ENCODE data around the gene ABCA3.

ABCA3 gene

GRCh38 chr16:2319606-2320005, 20.9 kb downstream of the ABCA3 start:
- ATAC-seq (replicated peaks): no peak
- H3K27ac Mint-ChIP-seq: no peak overlapping the region

GRCh38 chr16:2317231-2318020, 23.1 kb downstream of the ABCA3 start:
- ATAC-seq (replicated peaks) (no peak), DNase-seq (no peak)
- Mint-ChIP-seq H3K27me3 (no peaks in the 10 kb centered on the region), H3K36me3 (ENCODE audit: insufficient read depth) (peaks cover 2% of the 10 kb centered on the region), H3K4me3 (no peak overlapping the region), H3K27ac (no peak overlapping the region), H3K4me1 (ENCODE audit: low read depth in 2 of 2) (no peaks in the 10 kb centered on the region), H3K9me3 (no peaks in the 10 kb centered on the region)

More at GRCh38 chr16:2319606-2320005, 20.9 kb downstream of the ABCA3 start:
- Mint-ChIP-seq H3K4me3 (no peak overlapping the region), H3K27me3 (no peaks in the 10 kb centered on the region), H3K9me3 (no peaks in the 10 kb centered on the region), H3K4me1 (ENCODE audit: low read depth in 2 of 2) (no peaks in the 10 kb centered on the region), H3K36me3 (ENCODE audit: insufficient read depth) (peaks cover 5% of the 10 kb centered on the region)
- no peak for DNase-seq

GRCh38 chr16:2308089-2308962, 32.2 kb downstream of the ABCA3 start:
- Mint-ChIP-seq H3K4me3 (no peak overlapping the region), H3K27ac (no peak overlapping the region), H3K27me3 (no peaks in the 10 kb centered on the region), H3K4me1 (ENCODE audit: low read depth in 2 of 2) (no peaks in the 10 kb centered on the region), H3K9me3 (no peaks in the 10 kb centered on the region), H3K36me3 (ENCODE audit: insufficient read depth) (peaks cover 2% of the 10 kb centered on the region)
- no peak for DNase-seq
- ATAC-seq (replicated peaks): no peak

GRCh38 chr16:2299915-2300192, 40.7 kb downstream of the ABCA3 start:
- Mint-ChIP-seq H3K36me3 (ENCODE audit: insufficient read depth) (peaks cover 3% of the 10 kb centered on the region), H3K4me1 (ENCODE audit: low read depth in 2 of 2) (no peaks in the 10 kb centered on the region), H3K27ac (no peak overlapping the region), H3K9me3 (no peaks in the 10 kb centered on the region), H3K27me3 (no peaks in the 10 kb centered on the region), H3K4me3 (no peak overlapping the region)
- DNase-seq: no peak
- no peak for ATAC-seq (replicated peaks)

- no peaks in the 10 kb centered on the region for H3K9me3 Mint-ChIP-seq
- H3K4me1 Mint-ChIP-seq (ENCODE audit: low read depth in 2 of 2): no peaks in the 10 kb centered on the region
- H3K36me3 Mint-ChIP-seq (ENCODE audit: insufficient read depth): peaks cover 3% of the 10 kb centered on the region
- H3K4me3 Mint-ChIP-seq: no peak overlapping the region
- ATAC-seq (replicated peaks) (no peak), DNase-seq (no peak)
- no peaks in the 10 kb centered on the region for H3K27me3 Mint-ChIP-seq
- no peak overlapping the region for H3K27ac Mint-ChIP-seq
These were observed 41.2 kb downstream of the ABCA3 start for GRCh38 chr16:2299121-2299914.

GRCh38 chr16:2298621-2299020, 41.9 kb downstream of the ABCA3 start:
- no peak for DNase-seq
- H3K27me3 Mint-ChIP-seq: no peaks in the 10 kb centered on the region
- H3K4me3 Mint-ChIP-seq: no peak overlapping the region
- H3K9me3 Mint-ChIP-seq: no peaks in the 10 kb centered on the region
- no peaks in the 10 kb centered on the region for H3K4me1 Mint-ChIP-seq (ENCODE audit: low read depth in 2 of 2)
- no peak for ATAC-seq (replicated peaks)
- H3K27ac Mint-ChIP-seq: no peak overlapping the region
- H3K36me3 Mint-ChIP-seq (ENCODE audit: insufficient read depth): peaks cover 8% of the 10 kb centered on the region

- Mint-ChIP-seq H3K4me1 (ENCODE audit: low read depth in 2 of 2) (no peaks in the 10 kb centered on the region), H3K4me3 (no peak overlapping the region), H3K9me3 (no peaks in the 10 kb centered on the region), H3K27ac (no peak overlapping the region), H3K36me3 (ENCODE audit: insufficient read depth) (peaks cover 10% of the 10 kb centered on the region), H3K27me3 (no peaks in the 10 kb centered on the region)
- no peak for DNase-seq
- no peak for ATAC-seq (replicated peaks)
These were observed 43.0 kb downstream of the ABCA3 start for GRCh38 chr16:2297506-2297860.

- Mint-ChIP-seq H3K27me3 (no peaks in the 10 kb centered on the region), H3K9me3 (no peaks in the 10 kb centered on the region), H3K27ac (no peak overlapping the region), H3K36me3 (ENCODE audit: insufficient read depth) (peaks cover 15% of the 10 kb centered on the region), H3K4me3 (no peak overlapping the region), H3K4me1 (ENCODE audit: low read depth in 2 of 2) (no peaks in the 10 kb centered on the region)
- DNase-seq: no peak
- no peak for ATAC-seq (replicated peaks)
These were observed 43.6 kb downstream of the ABCA3 start for GRCh38 chr16:2296661-2297505.

GRCh38 chr16:2295056-2295798, 45.3 kb downstream of the ABCA3 start:
- ATAC-seq (replicated peaks) (peak; percentile 42), DNase-seq (peak in 1 of 3 experiments; percentile 30)
- H3K27ac Mint-ChIP-seq: no peak overlapping the region

GRCh38 chr16:2292221-2292620, 48.3 kb downstream of the ABCA3 start:
- Mint-ChIP-seq H3K36me3 (ENCODE audit: insufficient read depth) (peaks cover 24% of the 10 kb centered on the region), H3K27ac (no peak overlapping the region), H3K9me3 (no peaks in the 10 kb centered on the region), H3K4me3 (no peak overlapping the region), H3K27me3 (no peaks in the 10 kb centered on the region), H3K4me1 (ENCODE audit: low read depth in 2 of 2) (no peaks in the 10 kb centered on the region)
- ATAC-seq (replicated peaks) (no peak), DNase-seq (no peak)

More at GRCh38 chr16:2295056-2295798, 45.3 kb downstream of the ABCA3 start:
- Mint-ChIP-seq H3K4me3 (no peak overlapping the region), H3K9me3 (no peaks in the 10 kb centered on the region), H3K36me3 (ENCODE audit: insufficient read depth) (peaks cover 23% of the 10 kb centered on the region), H3K27me3 (no peaks in the 10 kb centered on the region), H3K4me1 (ENCODE audit: low read depth in 2 of 2) (no peaks in the 10 kb centered on the region)

GRCh38 chr16:2289282-2289681, 51.2 kb downstream of the ABCA3 start:
- DNase-seq (no peak), ATAC-seq (replicated peaks) (no peak)
- no peaks in the 10 kb centered on the region for H3K4me1 Mint-ChIP-seq (ENCODE audit: low read depth in 2 of 2)
- peaks cover 24% of the 10 kb centered on the region for H3K36me3 Mint-ChIP-seq (ENCODE audit: insufficient read depth)
- H3K27me3 Mint-ChIP-seq: no peaks in the 10 kb centered on the region
- H3K4me3 Mint-ChIP-seq: no peak overlapping the region
- no peaks in the 10 kb centered on the region for H3K9me3 Mint-ChIP-seq
- no peak overlapping the region for H3K27ac Mint-ChIP-seq

- peaks cover 20% of the 10 kb centered on the region for H3K36me3 Mint-ChIP-seq (ENCODE audit: insufficient read depth)
- DNase-seq: no peak
- no peak overlapping the region for H3K4me3 Mint-ChIP-seq
- H3K27ac Mint-ChIP-seq: no peak overlapping the region
- no peak for ATAC-seq (replicated peaks)
- no peaks in the 10 kb centered on the region for H3K9me3 Mint-ChIP-seq
- no peaks in the 10 kb centered on the region for H3K4me1 Mint-ChIP-seq (ENCODE audit: low read depth in 2 of 2)
- H3K27me3 Mint-ChIP-seq: no peaks in the 10 kb centered on the region
These were observed 51.8 kb downstream of the ABCA3 start for GRCh38 chr16:2288726-2289125.

Measured in effector memory CD8-positive, alpha-beta T cell (primary cell).